ENCODE measurements around the gene MYBPC3. TPM values are rescaled to one million over a fixed set of nuclear protein-coding genes. Genes with fewer than 3 reads are reported as not detected.

MYBPC3 gene
- total RNA-seq, 1 experiment from 2014 or later: not detected

DNA sequence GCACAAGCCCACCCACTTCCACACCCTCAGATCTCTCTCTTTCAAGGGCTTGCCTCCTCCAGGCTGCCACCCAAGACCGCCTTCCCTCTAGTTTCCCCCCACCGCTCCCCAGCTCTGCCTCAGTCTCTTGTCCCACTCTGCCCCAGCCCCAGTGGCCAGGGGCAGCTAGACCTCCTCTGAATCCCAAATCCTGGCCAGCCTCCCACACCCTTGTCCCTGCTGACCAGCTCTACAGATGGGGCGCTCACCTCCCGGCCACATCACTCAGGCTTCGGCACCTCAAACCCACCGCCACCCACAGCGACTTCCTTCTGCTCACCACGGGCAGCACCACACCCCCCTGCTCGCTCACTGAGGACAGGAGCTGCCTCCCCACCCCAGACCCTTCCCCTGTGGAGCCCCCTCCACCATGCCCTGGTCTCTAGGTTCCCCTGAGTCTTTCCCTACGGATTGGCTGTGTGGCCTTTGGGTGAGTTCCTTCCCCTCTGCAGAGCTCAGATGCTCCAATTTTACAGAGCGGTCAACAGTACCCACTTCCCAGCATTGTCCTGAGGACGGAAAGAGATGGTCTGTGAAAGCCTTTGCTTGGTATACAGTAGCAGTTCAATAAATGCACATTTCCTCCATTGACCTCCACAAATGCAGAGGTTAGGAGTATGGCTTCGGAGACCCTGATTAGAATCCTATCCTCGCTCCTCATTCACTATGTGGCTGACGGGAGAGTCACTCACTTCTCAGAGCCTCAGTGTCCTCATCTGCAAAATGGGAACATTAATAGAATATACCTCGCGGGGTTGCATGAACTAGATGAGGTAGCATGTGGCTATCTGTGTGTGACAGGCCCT is 37.3 kb upstream of the MYBPC3 start:
- Histone ChIP-seq H3K4me3 (no peak overlapping the region), H3K27me3 (no peaks in the 10 kb centered on the region), H3K9me3 (no peaks in the 10 kb centered on the region), H3K36me3 (no peaks in the 10 kb centered on the region)
- no peak for DNase-seq

DNA sequence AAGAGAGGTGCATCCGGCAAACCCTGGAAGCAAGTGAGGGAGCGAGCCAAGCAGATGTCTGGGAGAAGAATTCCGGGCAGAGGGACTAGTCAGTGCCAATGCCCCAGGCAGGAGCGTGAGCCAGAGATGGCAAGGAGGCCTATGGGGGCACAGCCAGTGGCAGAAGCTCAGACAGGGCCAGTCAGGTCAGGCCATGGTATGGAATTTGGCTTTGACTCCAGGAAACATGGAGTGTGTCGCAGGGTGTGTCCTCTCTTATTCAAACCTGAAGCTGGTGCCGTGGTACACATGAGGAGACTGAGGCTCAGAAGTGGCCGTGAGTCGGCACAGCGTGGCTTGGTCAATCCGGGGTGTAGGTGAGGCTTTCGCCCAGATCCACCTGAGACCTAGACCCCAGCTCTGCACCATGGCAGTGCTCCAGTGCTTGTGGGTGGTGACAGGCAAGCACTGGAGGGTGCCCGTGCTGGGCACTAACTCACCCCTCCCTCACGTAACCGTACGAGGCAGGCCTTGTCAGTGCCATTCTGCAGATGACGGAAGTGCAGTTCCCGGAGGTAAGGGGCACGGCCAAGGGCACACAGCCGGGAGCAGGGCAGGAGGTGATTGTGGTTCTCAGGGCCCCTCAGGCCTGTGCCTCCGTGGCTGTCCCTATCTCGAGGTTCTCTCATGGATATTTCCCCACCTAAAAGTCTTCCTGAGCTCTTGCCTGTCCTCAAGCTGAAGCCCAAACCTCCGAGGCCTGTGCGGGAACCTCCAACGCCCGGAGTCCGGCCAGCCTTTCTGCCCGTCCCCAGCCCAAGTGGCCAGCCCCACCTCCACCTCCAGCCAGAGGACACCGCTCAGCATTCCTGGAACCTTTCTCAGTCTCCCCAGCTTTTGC is 36.4 kb upstream of the MYBPC3 start:
- DNase-seq: no peak
- Histone ChIP-seq H3K4me3 (no peak overlapping the region), H3K9me3 (no peaks in the 10 kb centered on the region), H3K36me3 (no peaks in the 10 kb centered on the region), H3K27me3 (no peaks in the 10 kb centered on the region)

DNA sequence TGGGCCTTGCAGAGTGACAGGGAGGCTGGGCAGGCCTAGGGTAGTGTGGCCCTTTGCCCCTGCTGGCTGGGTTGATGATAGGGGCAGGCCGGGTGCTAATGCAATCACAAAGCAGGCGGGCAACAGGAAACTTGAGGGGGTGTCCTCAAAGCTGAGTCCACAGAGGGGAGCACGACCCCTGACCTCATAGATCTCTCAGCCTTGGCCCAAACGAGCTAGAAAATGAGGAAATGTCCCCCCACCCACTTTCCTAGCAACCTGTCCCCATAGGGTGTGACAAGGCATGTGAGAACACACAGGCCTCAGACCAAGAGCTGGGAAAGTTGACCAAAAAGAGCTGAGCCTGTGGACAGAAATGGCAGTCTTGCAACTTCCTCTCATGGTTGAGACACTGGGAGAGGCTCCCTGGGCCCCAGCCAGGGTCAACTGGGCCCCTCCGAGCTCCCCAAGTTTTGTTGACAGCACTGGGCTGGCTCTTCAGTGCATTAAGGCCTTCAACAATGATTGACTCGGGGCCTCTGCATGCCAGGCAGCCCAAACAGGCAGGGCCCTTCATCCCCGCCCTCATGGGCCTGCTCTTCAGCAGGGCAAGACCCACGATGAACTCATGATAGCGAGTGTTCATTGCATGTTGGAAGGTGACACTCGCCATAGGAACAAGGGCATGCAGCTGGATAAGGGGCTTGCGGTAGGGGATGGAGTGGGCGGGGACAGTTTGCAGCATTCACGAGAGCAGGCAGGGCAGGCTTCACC is 35.6 kb upstream of the MYBPC3 start:
- no peak for DNase-seq
- H3K27me3 ChIP-seq: no peaks in the 10 kb centered on the region
- H3K4me3 ChIP-seq: no peak overlapping the region
- H3K36me3 ChIP-seq: no peaks in the 10 kb centered on the region
- H3K9me3 ChIP-seq: no peaks in the 10 kb centered on the region

DNA sequence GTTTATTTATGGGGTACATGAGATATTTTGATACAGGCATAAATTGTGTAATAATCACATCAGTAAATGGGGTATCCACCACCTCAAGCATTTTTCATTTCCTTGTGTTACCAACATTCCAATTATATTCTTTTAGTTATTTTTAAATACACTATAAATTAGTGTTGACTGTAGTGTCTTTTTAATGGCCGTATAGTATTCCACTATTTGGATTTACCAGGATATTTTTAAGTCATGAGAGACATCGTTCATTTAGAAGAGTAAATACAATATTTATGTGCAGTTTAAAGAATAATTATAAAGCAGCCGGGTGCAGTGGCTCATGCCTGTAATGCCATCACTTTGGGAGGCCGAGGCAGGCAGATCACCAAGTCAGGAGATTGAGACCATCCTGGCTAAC is 32.0 kb upstream of the MYBPC3 start:
- Histone ChIP-seq H3K4me3 (no peak overlapping the region), H3K27me3 (no peaks in the 10 kb centered on the region), H3K9me3 (no peaks in the 10 kb centered on the region), H3K36me3 (no peaks in the 10 kb centered on the region)
- no peak for DNase-seq

DNA sequence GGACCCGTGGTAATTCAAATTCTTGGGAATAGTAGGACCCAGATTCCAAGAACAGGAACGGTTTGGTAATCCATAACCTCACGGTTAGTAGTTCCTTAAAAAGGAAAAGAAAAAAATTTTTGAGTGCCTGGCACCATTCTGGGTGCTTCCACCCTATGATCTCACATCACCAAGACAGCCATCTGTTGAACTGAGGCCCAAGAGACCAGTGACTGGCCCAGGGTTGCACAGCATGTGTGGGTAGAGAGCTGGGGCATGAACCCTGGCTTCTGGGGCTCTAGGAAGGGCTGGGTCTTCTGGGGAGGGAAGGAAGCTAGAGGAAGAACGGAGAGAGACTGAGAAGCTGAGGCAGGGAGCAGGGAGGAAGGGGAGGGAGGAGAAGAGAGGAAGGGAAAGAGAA is 30.6 kb upstream of the MYBPC3 start:
- Histone ChIP-seq H3K27me3 (no peaks in the 10 kb centered on the region), H3K4me3 (no peak overlapping the region), H3K9me3 (no peaks in the 10 kb centered on the region), H3K36me3 (no peaks in the 10 kb centered on the region)
- DNase-seq: no peak

DNA sequence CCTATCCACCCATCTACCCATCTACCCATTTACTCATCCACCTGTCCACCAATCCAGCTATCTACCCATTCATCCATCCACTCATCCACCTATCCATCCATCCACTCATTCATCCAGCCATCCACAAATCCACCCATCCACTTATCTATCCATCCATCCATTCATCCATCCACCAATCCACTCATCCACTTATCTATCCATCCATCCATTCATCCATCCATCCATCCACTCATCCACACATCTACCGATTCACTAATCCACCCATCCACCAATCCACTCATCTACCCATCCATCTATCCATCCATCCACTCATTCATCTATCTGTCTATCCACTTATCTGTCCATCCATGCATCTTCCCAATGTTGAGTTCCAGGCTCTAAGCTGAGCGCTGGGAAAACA is 27.6 kb upstream of the MYBPC3 start:
- Histone ChIP-seq H3K36me3 (no peaks in the 10 kb centered on the region), H3K27me3 (no peaks in the 10 kb centered on the region), H3K9me3 (no peaks in the 10 kb centered on the region), H3K4me3 (no peak overlapping the region)
- no peak for DNase-seq

DNA sequence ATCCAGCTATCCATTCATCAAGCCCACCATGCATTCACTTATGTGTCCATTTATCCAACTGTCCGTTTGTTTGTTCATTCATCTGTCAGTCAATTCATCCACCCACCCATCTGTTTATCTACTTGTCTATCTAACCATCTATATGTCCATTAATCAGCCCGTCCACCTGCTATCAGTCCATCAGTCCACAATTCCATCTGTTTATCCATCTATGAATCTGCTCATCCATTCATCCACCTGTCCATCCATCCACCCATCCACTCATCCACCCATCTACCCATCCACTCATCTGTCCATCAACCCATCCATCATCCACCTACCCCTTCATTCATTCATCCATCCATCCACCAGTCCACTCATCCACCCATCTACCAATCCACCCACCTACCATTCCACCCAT is 26.8 kb upstream of the MYBPC3 start:
- no peaks in the 10 kb centered on the region for H3K9me3 ChIP-seq
- no peaks in the 10 kb centered on the region for H3K27me3 ChIP-seq
- no peaks in the 10 kb centered on the region for H3K36me3 ChIP-seq
- no peak overlapping the region for H3K4me3 ChIP-seq
- DNase-seq: no peak

DNA sequence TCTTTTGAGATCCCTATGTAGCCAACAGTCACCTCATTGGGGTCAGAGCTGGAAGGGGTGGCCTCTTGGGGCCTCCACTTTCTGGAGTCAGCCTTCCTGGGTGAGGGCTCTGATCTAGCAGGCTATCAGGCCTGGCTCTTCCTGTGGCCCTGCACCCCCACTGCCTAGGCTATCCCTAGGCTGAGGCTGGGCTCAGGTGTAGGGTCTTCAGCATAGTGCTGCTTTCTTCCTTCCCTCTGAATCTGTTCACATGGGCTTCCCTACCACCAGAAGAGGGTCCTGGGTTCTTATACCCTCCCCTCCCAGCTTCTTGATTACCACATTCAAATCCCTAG is 26.3 kb upstream of the MYBPC3 start:
- Histone ChIP-seq H3K4me3 (no peak overlapping the region), H3K27me3 (no peaks in the 10 kb centered on the region), H3K36me3 (no peaks in the 10 kb centered on the region), H3K9me3 (no peaks in the 10 kb centered on the region)
- no peak for DNase-seq

DNA sequence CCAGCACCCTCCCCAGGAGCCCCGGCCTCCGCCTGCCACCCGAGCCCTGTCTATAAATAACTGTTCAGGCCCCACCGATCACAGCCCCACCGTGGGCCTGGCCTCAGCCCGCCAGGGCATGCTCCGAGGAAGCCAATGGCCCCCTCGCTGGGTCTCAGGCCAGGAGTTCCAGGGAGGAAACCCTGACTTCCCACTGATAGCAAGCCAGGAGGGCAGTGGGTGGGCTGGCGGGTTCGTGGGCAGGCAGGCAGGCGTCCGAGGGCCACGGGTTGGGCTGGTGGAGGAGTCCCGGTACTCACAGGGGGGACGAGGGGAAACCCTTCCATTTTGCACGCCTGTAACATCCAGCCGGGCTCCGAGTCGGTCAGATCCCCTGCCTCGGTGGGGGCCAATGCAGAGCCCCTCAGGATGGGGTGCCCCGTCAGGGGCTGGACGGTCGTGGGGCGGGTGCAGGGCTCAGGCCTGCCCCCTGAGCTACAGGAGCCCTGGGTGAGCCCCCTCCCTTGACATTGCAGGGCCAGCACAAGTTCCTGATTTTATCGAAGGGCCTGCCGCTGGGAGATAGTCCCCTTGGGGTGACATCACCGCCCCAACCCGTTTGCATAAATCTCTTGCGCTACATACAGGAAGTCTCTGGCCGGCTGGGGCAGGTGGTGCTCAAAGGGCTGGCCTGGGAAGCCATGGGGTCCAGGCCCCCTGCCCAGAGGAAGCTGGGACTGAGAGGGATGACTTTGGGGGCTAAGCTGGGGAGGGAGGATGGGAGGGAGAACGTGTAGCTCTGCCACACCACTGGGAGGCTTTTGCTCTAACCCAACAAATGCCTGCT is 25.7 kb upstream of the MYBPC3 start, which contains the start of gene SPI1:
SPI1 (minus strand) TSS at position 538 of the 826 bp plus-strand sequence; CDS start at position 344, 194 bp downstream.
- no peaks in the 10 kb centered on the region for H3K27me3 ChIP-seq
- no peak within 1 kb of the TSS for H3K4me3 ChIP-seq
- no peaks in the 10 kb centered on the region for H3K36me3 ChIP-seq
- no peaks in the 10 kb centered on the region for H3K9me3 ChIP-seq
- no peak for DNase-seq

DNA sequence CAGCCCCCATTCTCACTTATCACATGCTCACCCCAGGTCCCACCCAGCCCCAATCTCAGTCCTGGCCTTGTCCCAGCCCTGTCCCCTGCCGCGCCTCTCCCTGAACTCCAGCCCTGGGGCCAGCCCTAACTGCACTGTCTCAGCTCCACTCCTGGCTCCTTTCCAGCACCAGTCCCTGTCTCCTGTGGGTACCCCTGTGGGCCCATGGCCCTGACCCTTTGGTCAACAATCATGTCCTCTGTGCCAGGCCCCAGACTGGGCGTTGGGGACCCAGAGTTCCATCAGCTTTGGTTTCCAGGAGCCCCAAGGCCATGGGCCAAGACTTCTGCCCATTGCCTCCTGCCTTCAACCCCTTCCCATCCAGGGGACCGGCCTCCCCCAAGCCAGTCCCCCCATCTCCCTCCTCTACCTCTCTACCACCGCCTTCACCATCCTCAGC is 25.1 kb upstream of the MYBPC3 start:
- DNase-seq: no peak
- no peaks in the 10 kb centered on the region for H3K36me3 ChIP-seq
- H3K9me3 ChIP-seq: no peaks in the 10 kb centered on the region
- no peaks in the 10 kb centered on the region for H3K27me3 ChIP-seq
- H3K4me3 ChIP-seq: no peak overlapping the region

DNA sequence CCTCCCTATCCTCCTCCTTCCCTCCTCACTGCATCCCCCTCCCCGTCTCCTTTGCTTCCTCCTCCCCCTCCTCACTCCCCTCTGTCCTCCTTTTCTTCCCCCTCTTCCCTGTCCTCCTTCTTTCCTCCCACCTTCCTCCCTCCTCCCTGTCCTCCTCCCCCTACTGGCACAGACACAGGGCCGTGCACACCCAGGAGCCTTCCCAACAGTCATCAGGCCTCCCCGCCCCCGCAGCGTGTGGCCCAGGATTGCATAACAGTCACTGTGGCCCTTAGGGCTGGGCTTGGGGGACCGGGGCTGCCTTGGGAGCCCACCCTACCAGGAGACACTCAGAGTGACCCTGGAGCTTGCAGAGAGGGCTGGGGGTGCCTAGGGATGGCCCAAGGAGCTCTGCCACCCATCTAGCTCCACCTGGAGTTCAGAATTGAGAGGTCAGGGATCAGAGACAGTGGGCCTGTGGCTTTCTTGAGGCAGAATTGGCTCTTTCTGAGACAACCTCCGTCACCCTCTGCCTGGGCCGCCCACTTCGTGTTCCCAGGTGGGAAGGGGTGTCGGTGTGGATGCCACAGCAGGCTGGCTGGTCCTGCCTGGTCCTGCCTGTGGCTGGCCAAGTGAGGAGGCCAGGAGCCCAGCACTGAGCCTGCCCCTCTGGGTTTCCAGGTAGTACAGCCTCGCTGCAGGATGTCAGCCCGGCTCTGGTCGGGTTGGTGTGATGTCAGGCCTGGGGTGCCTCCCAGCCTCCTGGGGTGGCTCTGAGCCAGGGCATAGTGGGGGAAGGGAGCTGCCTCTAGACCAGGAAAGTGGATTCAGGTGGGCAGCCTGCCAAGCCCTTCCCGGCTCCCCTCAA is 24.2 kb upstream of the MYBPC3 start:
- H3K9me3 ChIP-seq: no peaks in the 10 kb centered on the region
- no peak overlapping the region for H3K4me3 ChIP-seq
- no peak for DNase-seq
- H3K36me3 ChIP-seq: no peaks in the 10 kb centered on the region
- H3K27me3 ChIP-seq: no peaks in the 10 kb centered on the region

DNA sequence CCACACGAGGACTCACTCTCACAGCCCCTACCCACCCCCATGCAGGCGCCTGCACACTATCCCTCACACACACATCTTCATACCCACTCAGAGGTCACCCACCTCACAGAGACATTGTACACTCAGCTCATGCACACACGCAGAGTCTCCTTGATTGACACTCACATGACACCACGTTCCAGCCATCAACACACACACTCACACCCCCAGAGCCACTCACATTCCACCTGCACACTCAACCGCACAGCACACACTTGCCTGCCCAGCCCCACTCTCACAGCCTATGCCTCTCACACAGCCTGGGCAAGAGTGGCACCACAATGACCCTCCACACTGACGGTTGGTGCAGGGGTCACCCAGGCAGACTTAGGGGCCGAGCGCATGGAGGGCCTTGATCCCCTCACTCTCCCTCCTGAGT is 23.6 kb upstream of the MYBPC3 start:
- no peak for DNase-seq
- no peak overlapping the region for H3K4me3 ChIP-seq
- H3K27me3 ChIP-seq: no peaks in the 10 kb centered on the region
- H3K36me3 ChIP-seq: no peaks in the 10 kb centered on the region
- no peaks in the 10 kb centered on the region for H3K9me3 ChIP-seq

DNA sequence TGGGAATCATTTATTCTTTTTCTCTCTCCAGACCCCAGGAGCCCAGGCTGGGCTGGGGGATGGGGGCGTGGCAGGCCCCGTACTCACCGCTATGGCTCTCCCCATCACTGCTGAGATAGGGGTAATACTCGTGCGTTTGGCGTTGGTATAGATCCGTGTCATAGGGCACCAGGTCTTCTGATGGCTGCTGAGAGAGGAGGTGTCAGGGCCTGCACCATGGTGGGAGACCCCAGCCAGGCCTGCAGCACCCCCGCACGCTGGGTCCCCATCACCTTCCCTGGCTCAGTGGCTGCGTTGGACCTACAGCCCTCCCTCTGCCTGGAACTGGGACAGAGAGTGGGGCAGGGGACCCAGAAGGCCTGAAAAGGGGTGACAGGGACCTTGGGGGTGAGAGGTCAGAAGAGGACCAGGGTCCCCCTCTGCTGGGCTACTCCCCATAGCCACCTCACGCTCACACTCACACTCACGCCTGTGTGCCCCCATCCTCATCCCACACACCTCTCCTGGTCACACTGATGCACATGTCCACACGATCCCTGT is 23.1 kb upstream of the MYBPC3 start:
- no peak for DNase-seq
- Histone ChIP-seq H3K9me3 (no peaks in the 10 kb centered on the region), H3K36me3 (no peaks in the 10 kb centered on the region), H3K27me3 (no peaks in the 10 kb centered on the region), H3K4me3 (no peak overlapping the region)

DNA sequence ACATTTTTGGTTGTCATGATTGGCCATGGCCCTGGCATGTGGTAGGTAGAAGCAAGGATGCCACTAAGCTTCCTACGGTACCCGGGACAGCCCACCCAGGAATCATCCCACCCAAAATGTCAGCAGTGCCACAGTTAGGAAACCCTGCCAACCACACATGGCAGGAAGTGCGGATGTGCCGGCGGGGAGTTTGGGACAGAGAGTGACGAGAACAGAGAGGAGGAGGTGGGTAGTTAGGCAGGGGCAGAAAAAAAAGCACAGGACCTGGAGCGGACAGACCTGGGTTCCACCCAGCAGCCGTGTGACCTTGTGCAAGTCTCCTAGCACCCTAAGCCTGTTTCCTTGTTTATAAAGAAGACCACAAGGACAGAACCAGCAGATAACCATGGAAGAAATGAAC is 22.5 kb upstream of the MYBPC3 start:
- H3K4me3 ChIP-seq: no peak overlapping the region
- DNase-seq: no peak
- H3K36me3 ChIP-seq: no peaks in the 10 kb centered on the region
- no peaks in the 10 kb centered on the region for H3K27me3 ChIP-seq
- no peaks in the 10 kb centered on the region for H3K9me3 ChIP-seq

DNA sequence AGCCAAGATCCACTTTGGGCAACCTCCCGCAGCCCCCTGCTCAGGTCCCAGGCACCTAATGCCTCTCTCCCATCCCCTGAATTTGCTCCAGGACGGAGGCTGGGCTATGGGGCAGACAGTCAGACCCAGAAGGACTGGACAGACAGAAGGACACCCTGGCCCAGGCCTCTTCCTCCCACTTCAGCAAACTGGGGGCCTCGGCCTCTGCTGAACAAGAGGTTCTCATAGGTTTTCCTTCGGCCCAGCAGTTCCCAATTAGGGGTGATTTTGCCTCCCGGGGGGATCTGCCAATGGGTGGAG is 22.2 kb upstream of the MYBPC3 start:
- no peak for DNase-seq
- Histone ChIP-seq H3K4me3 (no peak overlapping the region), H3K9me3 (no peaks in the 10 kb centered on the region), H3K27me3 (no peaks in the 10 kb centered on the region), H3K36me3 (no peaks in the 10 kb centered on the region)

Measured in MG63 (cell line).